ENCODE measurements around the gene BAX.
A peak's percentile ranks its signal among the peaks of the same experiment; 100 is the strongest.

BAX gene

GRCh38 chr19:48933382-48933932 is 21.2 kb upstream of the BAX start, which contains the start of gene DHDH:
TSS of gene DHDH (plus strand) at chr19:48933699. CDS start at chr19:48933722, 23 bp downstream.
- DNase-seq, result peak; percentile 69

- no peak for DNase-seq
Observed at GRCh38 chr19:48934837-48935236, 19.8 kb upstream of the BAX start.

DNA sequence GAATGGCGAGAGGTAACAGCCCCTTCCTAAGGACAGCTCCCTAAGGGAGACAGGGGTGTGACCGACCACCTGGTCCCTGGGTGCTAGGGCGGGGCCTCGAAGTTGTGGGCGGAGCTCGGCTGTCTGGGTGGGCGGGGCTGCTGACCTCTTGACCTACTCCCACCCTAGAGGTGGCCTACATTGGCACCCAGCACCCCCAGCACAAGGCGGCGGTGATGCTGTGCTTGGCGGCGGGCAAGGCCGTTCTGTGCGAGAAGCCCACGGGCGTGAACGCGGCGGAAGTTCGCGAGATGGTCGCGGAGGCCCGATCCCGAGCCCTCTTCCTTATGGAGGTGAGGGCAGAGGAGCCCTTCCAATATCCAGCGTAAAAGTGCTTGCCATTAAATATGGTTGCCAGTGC is 18.8 kb upstream of the BAX start:
- DNase-seq, result no peak

DNA sequence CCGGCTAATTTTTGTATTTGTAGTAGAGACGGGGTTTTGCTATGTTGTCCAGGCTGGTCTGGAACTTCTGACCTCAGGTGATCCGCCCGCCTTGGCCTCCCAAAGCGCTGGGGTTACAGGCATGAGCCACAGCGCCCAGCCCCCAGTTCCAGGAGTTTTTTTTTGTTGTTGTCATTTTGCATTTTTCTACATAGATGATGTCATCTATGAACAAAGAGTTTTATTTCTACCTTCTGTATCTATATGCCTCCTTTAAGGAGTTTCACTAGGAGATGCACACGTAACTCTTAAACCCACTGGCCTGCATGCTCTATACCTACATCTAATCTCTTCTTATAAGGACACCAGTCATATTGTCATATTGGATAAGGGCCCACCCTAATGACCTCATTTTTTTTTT is 16.4 kb upstream of the BAX start:
- DNase-seq, result no peak

GRCh38 chr19:48940902-48941301 is 13.8 kb upstream of the BAX start:
- DNase-seq, result no peak

- no peak for DNase-seq
Observed at GRCh38 chr19:48943081-48943480, 11.6 kb upstream of the BAX start.

DNA sequence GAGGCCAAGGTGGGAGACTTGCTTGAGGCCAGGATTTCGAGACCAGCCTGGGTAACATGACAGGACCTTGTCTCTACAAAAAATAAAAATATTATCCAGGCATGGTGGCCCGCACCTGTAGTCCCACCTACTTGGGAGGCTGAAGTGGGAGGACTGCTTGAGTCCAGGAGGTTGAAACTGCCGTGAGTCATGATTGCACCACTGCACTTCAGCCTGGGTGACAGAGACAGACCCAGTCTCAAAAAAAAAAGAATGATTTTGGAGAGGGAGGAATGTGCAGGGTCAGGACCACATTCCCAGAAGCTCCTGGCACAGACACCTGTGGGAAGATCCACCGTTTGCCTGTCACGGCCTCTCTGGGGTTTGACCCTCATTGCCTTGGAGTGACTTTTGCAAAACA is 9.3 kb upstream of the BAX start:
- DNase-seq, result no peak

DNA sequence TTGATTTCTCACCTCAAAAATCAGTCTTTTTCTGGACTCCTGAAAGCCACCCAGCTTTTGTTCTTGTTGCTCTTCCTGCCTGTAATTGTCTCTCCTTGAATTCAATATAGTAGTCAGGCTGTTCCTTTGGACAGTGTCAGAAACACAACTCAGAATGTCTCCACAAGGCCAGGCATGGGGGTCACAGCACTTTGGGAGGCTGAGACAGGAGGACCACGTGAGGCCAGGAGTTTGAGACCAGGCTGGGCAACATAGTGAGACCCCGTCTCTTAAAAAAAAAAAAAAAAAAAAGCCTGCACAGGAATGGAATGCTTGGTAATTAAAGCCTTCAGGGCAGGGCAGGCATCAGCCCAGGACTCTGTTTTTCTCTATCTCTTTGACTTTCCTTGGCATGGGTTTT is 8.9 kb upstream of the BAX start:
- DNase-seq, result no peak

GRCh38 chr19:48946463-48947257 is 8.0 kb upstream of the BAX start:
- DNase-seq, result no peak

GRCh38 chr19:48947258-48947542 is 7.5 kb upstream of the BAX start:
- DNase-seq, result no peak

DNA sequence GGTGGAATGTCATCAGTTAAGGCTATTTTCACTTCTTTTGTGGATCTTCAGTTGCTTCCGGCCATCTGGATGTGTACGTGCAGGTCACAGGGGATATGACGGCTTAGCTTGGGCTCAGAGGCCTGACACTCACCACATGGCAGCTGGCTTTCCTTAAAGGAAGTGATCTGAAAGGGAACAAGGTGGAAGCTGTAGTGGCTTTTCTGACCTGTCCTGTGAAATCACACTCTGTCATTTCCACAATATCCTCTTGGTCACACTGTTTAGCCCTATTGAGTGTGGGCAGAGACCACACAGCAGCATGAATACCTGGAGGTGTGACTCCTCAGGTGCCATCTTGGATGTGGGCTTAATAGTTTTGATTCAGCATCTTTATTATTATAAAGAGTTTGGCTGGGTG is 4.5 kb upstream of the BAX start:
- DNase-seq, result no peak

- DNase-seq, result no peak
Observed at GRCh38 chr19:48950830-48951519, 3.7 kb upstream of the BAX start.

DNA sequence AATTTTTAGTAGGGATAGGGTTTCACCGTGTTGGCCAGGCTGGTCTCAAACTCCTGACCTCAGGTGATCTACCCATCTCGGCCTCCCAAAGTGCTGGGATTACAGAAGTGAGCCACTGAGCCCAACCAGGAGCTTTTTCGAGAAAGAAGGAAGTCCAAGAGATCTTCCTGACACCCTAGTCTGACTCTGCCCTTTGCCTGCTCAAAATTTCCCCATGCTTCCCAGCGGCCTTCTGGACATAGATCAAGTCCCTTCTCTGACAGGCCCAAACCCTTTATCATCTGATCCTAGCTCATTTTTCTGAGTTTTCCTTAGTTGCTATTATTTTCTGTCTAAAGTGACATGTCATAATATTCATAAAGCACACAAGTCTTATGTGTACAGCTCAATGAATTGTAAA is 1.5 kb upstream of the BAX start:
- no peak for DNase-seq

- no peak for DNase-seq
Observed at GRCh38 chr19:48953990-48954594, 583 bp upstream of the BAX start.

- DNase-seq, result no peak
Observed at GRCh38 chr19:48955308-48955958, 758 bp downstream of the BAX start.

- no peak for DNase-seq
Observed at GRCh38 chr19:48958006-48958405, 3.3 kb downstream of the BAX start.

GRCh38 chr19:48959341-48960239 is 4.9 kb downstream of the BAX start:
- no peak for DNase-seq

GRCh38 chr19:48961051-48961649 is 6.5 kb downstream of the BAX start:
- no peak for DNase-seq

GRCh38 chr19:48961673-48962028 is 7.0 kb downstream of the BAX start:
- DNase-seq, result no peak

DNA sequence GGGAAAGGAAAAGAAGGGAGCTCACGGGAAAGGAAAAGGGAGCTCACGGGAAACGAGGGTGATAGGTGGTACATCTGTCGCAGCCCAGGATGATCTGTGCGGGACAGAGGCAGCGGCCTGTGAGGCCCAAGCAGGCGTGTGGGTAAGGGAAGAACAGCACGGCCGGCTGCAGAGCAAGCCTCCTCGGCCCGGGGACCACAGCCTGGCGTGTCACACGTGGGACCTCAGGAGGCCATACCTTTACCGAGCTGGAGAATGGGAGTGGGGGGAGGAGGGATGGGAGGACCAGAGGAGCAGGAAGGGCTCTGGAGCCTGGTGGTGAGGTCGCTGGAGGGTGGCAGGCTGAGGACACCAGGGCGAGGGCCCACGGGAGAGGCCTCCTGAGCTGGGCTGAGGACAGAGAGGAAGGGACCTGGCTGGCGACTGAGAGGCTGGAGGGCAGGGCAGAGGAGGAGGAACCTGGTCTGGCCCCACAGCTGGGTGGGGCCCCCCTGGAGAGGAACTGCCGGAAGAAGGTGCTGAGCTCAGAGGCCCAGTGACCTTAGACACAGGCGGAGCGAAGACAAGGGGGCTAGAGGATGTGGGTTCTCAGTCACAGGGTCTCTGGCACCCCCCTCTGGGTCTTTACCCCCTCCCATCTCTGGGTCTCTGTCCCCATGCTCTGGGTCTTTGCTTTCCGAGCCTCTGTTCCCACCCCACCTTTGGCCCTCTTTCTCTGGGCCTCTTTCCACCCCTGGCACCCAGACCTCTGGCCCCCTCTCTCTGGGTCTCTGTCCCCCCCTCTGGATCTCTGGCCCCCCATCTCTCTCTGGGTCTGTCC is 7.6 kb downstream of the BAX start:
- no peak for DNase-seq

DNA sequence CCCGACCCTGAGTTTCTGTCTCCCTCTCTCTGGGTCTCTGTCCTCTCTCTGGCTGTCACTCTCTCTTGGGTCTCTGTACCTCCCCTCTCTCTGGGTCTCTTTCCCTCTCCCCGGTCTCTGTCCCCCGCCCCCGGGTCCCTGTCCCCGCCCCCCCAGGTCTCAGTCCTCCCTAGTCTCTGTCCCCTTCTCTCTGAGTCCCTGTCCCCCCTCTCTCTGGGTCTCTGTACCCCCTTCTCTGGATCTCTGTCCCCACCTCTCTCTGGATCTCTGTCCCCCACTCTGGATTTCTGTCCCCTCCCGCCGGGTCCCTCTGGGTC is 8.1 kb downstream of the BAX start:
- no peak for DNase-seq

Data from right forelimb (tissue), 1 donor.